NCI-H460 (cell line): ENCODE measurements around the gene PRSS33. TPM values are rescaled to one million over a fixed set of nuclear protein-coding genes. Genes with fewer than 3 reads are reported as not detected.

ENCODE experiments used
- DNase-seq: peaks from one replicate; pipeline ENCODE4 v3.0.0-alpha.2; 2016; ENCODE audit warnings: low read depth; ENCODE audit errors: extremely low read depth
- total RNA-seq: library from RNA; depleted of rRNA; stranded (reverse); fragments of >200 nt; shearing (Covaris generic); gene quantifications from 2 replicates; pipeline ENCODE4 v1.2.3, GENCODE V29; 2014

Gene PRSS33
- total RNA-seq, 1 experiment from 2014 or later, result not detected

GRCh38 chr16:2803545-2804195 is 16.3 kb upstream of the PRSS33 start:
- DNase-seq, result no peak

GRCh38 chr16:2799859-2800226 is 12.5 kb upstream of the PRSS33 start:
- DNase-seq, result no peak

DNA sequence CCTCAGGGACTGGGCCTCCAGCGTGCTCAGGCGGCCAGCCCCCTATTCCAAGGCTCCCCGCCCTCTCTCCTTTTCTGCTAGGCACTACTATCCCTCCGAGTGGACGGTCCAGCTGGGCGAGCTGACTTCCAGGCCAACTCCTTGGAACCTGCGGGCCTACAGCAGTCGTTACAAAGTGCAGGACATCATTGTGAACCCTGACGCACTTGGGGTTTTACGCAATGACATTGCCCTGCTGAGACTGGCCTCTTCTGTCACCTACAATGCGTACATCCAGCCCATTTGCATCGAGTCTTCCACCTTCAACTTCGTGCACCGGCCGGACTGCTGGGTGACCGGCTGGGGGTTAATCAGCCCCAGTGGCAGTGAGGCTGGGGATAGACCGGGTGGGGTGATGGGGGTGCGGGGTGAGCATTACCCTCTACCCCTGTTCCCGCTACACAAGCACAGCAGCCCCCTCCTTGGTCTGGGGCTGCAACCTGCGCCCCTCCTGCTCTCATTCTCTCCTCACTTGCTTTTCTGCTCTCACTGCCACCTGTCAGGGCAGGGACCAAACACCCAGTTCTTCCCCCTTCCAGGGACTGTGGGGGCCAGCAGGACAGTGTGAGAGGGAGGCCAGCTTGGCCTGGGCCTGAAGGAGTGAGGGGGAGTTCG is 12.0 kb upstream of the PRSS33 start:
- no peak for DNase-seq

GRCh38 chr16:2798723-2799204 is 11.4 kb upstream of the PRSS33 start:
- no peak for DNase-seq

GRCh38 chr16:2795395-2796143 is 8.2 kb upstream of the PRSS33 start:
- no peak for DNase-seq

DNA sequence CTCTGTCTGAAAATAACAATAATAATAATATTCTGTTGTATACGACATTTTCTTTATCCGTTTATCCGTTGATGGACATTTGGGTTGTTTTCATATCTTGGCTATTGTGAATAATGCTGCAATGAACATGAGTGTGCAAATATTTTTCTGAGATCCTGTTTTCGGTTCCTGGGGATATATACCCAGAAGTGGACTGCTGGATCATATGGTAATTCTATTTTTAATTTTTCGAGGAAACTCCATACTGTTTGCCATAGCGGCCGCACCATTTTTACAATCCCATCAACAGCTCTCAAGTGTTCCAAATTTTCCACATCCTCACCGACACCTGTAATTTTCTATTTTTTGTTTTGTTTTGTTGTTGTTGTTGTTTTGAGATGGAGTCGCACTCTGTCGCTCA is 5.6 kb upstream of the PRSS33 start:
- DNase-seq, result no peak

- DNase-seq, result no peak
Measured at GRCh38 chr16:2791174-2791573, 3.8 kb upstream of the PRSS33 start.

DNA sequence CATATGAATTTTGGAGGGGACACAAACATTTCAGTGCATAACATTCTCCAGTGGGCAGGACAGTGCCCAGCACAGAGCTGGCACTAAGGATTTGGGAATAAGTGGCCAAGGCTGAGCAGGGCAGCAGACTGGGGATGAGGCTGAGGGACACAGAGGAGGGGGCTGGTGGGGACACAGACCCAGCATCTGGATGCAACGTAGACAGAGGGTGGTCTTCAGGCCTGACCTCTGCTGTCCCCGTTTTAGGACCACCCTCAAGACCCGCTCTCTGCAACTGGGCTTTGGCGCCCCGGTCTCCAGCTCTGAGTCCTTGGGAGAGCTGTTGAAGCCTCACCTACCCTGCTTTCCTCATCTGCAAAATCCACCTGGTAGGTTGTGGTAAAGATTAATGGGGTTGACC is 3.3 kb upstream of the PRSS33 start:
- DNase-seq, result no peak

DNA sequence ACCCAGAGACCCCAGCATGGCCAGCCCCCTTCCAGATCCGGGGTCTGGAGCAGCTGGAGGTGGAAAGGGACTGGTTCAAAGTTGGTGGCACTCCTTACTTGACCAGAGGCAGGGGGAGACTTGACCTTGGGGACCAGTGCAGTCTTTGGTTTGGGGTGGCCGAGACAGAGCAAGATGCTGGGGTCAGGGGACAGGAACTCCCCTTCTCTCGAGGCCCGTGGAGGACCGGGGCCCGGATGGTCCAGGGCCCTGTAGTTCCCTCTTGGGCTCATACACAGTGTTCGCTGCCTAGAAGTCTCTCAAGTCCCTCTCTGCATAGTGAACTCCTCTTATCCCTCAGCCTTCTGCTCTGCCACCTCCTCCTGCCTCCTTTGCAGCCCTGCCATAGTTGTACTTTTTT is 601 bp upstream of the PRSS33 start:
- no peak for DNase-seq

DNA sequence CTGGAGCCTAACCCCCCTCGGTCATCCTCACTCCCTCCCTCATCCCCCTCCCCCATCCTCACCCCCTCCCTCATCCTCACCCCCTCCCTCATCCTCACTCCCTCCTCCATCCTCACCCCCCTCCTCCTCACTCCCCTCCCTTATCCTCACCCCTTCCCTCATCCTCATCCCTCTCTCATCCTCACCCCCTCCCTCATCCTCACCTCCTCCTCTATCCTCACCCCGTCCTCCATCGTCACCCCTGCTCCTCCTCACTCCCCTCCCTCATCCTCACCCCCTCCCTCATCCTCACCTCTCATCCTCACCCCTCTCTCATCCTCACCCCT is 571 bp downstream of the PRSS33 start:
- DNase-seq, result no peak

DNA sequence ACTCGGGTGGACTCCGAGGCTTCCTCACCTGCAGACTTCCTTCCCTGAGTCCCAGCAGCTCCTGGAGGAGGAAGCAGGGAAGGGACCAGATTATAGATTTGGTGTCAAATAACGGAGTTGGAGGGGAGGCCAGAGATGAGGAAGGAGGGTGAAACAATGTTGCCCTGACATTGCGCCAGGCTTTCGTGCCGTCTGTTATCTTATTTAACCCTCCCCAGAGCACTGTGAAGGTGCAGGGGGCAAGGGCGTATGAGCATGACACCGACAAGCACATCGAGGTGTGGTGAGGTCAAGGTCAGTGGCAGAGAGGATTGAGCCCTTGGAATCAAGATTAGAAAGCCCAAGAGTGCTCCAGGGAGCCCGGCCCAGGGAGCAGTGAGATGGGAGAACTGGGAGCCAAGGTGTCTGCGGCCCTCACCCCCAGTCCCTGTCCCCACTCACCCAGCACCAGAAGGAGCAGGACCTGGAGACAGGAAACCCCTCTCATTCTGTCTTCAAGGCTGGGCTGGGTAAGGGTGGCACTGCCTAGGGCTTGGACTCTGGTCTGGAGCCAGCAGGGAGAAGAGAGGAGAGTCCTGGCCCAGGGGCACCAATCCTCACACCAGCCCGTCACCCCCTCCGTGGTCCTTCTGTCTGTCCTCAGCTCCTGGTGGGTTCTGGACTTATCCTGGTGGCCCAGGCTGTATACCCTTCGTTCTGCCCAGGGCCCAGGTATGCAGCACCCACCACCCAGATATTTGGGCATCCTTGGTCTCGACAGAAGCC is 1.1 kb downstream of the PRSS33 start:
- DNase-seq, result no peak

GRCh38 chr16:2785101-2785991 is 2.0 kb downstream of the PRSS33 start:
- no peak for DNase-seq

DNA sequence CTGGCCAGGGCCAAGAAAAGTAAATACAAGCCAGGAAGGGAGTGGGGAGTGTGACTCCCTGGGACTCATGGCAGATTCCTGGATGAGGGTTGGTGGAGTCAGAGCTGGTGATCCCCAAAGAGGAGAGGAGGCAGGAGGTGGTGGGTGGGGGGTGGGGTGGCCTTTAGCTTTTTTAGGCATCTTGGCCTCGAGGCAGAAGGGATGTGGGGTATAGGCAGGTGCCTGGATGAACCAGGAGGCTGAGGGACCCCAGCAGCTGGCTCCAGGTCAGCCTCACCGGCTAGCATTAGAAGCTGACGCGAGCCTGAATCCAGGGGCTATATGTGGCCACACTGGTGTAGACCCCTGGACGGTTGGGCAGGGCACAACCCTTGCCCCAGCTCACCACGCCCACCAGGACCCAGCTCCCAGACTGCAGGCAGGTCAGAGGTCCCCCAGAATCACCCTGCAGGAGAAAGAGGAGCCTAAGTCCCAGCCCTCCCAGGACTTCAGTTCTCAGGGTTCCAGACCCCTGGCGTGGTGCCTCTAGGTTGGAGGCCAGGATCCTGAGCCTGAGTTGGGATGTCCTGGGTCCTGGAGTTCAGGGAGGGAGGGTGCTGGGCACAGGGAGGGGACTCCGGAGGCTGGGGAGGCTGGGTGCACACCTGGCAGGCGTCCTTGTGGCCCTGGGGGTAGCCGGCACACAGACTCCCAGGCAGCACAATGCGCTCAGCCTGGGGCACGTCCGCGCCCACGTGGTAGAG is 2.8 kb downstream of the PRSS33 start:
- no peak for DNase-seq

GRCh38 chr16:2783581-2784357 is 3.6 kb downstream of the PRSS33 start:
- DNase-seq, result no peak

DNA sequence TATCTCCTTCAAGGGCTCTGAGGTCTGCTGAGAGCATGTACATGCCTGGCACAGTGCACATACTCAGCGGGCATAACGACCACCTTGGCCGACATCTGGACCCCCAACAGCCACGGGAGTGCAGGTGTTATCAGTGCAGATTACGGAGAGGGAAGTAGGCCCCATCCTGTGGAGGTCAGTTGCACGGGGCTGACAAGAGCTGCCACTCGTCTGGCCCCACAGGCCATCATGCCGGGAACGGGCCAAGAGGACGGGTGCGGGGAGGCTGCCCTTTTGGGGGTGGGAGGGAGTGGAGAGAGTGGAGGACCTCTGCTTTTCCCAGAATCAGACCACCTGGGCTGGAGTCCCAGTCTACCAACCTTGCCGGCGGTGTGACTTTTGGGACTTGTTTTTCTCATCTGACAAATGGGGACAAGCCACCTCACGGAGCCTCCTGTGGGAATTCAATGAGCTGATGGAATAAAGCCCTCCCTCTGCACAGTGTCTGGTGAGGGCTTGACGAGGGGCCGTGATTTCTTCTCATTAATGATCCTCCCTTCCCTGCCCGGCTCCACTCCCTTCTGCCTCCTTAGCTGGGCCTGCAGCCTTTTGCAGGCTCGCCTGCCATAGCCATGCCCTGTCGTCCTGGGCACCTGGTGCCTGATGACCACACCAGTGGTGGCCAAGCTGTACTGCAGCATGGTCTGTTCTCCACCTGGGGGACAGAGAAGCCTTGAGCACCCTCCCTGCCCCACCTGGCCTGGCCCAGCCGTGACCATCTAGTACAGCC is 4.6 kb downstream of the PRSS33 start:
- DNase-seq, result no peak

GRCh38 chr16:2779978-2780898 is 7.1 kb downstream of the PRSS33 start:
- DNase-seq, result no peak
